ENCODE measurements around the gene DXO. TPM values are rescaled to one million over a fixed set of nuclear protein-coding genes. Genes with fewer than 3 reads are reported as not detected.

The DXO gene
- polyA plus RNA-seq, 1 donor from 2014 or later, result 20.0 TPM

- H3K9me3 ChIP-seq (ENCODE audit: low read length), result no peaks in the 10 kb centered on the region
- no peaks in the 10 kb centered on the region for H3K36me3 ChIP-seq (ENCODE audit: insufficient read depth, low read length)
- H3F3A ChIP-seq (ENCODE audit: insufficient read depth, low read length, poor library complexity, severe bottlenecking), result no peaks in the 10 kb centered on the region
- H3K27me3 ChIP-seq (ENCODE audit: insufficient read depth, low read depth, low read length), result no peaks in the 10 kb centered on the region
- no peak overlapping the region for H3K4me3 ChIP-seq (ENCODE audit: low read length)
- no peak overlapping the region for H2AFZ ChIP-seq (ENCODE audit: low read depth, low read length)
- peaks cover under 1% of the 10 kb centered on the region for H3K79me2 ChIP-seq (replicated peaks; ENCODE audit: insufficient read depth, low read length)
- H3K9ac ChIP-seq (ENCODE audit: low read length), result no peak overlapping the region
- no peaks in the 10 kb centered on the region for H3K9me2 ChIP-seq (ENCODE audit: insufficient read depth, low read length)
- H4K20me1 ChIP-seq (ENCODE audit: insufficient read depth), result no peaks in the 10 kb centered on the region
- no peak overlapping the region for H3K27ac ChIP-seq (ENCODE audit: low read length)
- TF ChIP-seq REST (IDR thresholded peaks at IDR 0.05; ENCODE audit: borderline replicate concordance) (no peak), CTCF (IDR thresholded peaks at IDR 0.05; ENCODE audit: poor library complexity, severe bottlenecking) (peak; percentile 65), EZH2 (IDR thresholded peaks at IDR 0.05; ENCODE audit: borderline replicate concordance, insufficient read depth, low read length, poor library complexity, severe bottlenecking) (no peak), MXI1 (conservative IDR thresholded peaks at IDR 0.05; ENCODE audit: poor library complexity, severe bottlenecking) (no peak), TAF1 (IDR thresholded peaks at IDR 0.05; ENCODE audit: low read depth) (no peak), EP300 (conservative IDR thresholded peaks at IDR 0.05; ENCODE audit: poor library complexity, severe bottlenecking) (no peak), RAD21 (conservative IDR thresholded peaks at IDR 0.05) (peak; percentile 59), POLR2AphosphoS5 (IDR thresholded peaks at IDR 0.05) (no peak), SMC3 (conservative IDR thresholded peaks at IDR 0.05; ENCODE audit: poor library complexity) (peak; percentile 76)
- no peak overlapping the region for H3K4me2 ChIP-seq (ENCODE audit: low read length)
Observed at GRCh38 chr6:31952140-31952805, 19.7 kb downstream of the DXO start.

GRCh38 chr6:31949926-31950548 is 21.9 kb downstream of the DXO start:
- no peak for TF ChIP-seq MXI1 (conservative IDR thresholded peaks at IDR 0.05; ENCODE audit: poor library complexity, severe bottlenecking)
- no peak for TF ChIP-seq REST (IDR thresholded peaks at IDR 0.05; ENCODE audit: borderline replicate concordance)
- no peak for TF ChIP-seq EZH2 (IDR thresholded peaks at IDR 0.05; ENCODE audit: borderline replicate concordance, insufficient read depth, low read length, poor library complexity, severe bottlenecking)
- no peak for TF ChIP-seq POLR2AphosphoS5 (IDR thresholded peaks at IDR 0.05)
- no peak for TF ChIP-seq RAD21 (conservative IDR thresholded peaks at IDR 0.05)
- no peak for TF ChIP-seq TAF1 (IDR thresholded peaks at IDR 0.05; ENCODE audit: low read depth)
- no peak for TF ChIP-seq CTCF (IDR thresholded peaks at IDR 0.05; ENCODE audit: poor library complexity, severe bottlenecking)
- no peak for TF ChIP-seq SMC3 (conservative IDR thresholded peaks at IDR 0.05; ENCODE audit: poor library complexity)
- TF ChIP-seq EP300 (conservative IDR thresholded peaks at IDR 0.05; ENCODE audit: poor library complexity, severe bottlenecking), result no peak

More at GRCh38 chr6:31949926-31950548, 21.9 kb downstream of the DXO start:
- H3K27ac ChIP-seq (ENCODE audit: low read length), result no peak overlapping the region
- H3K4me2 ChIP-seq (ENCODE audit: low read length), result no peak overlapping the region
- H3F3A ChIP-seq (ENCODE audit: insufficient read depth, low read length, poor library complexity, severe bottlenecking), result no peaks in the 10 kb centered on the region
- no peak overlapping the region for H2AFZ ChIP-seq (ENCODE audit: low read depth, low read length)
- no peaks in the 10 kb centered on the region for H3K36me3 ChIP-seq (ENCODE audit: insufficient read depth, low read length)
- H3K27me3 ChIP-seq (ENCODE audit: insufficient read depth, low read depth, low read length), result no peaks in the 10 kb centered on the region
- no peak overlapping the region for H3K9ac ChIP-seq (ENCODE audit: low read length)
- no peaks in the 10 kb centered on the region for H3K79me2 ChIP-seq (replicated peaks; ENCODE audit: insufficient read depth, low read length)
- no peaks in the 10 kb centered on the region for H3K9me2 ChIP-seq (ENCODE audit: insufficient read depth, low read length)
- H3K9me3 ChIP-seq (ENCODE audit: low read length), result no peaks in the 10 kb centered on the region
- no peak overlapping the region for H3K4me3 ChIP-seq (ENCODE audit: low read length)
- no peaks in the 10 kb centered on the region for H4K20me1 ChIP-seq (ENCODE audit: insufficient read depth)

Measured in neural cell (in vitro differentiated cells).